KG1 (cell line): Measurements from ENCODE around the gene GPR183.

Experiments used
- DNase-seq: peaks from one replicate; lab custom pipeline; 2025; lab: John Stamatoyannopoulos, UW

GPR183 gene

DNA sequence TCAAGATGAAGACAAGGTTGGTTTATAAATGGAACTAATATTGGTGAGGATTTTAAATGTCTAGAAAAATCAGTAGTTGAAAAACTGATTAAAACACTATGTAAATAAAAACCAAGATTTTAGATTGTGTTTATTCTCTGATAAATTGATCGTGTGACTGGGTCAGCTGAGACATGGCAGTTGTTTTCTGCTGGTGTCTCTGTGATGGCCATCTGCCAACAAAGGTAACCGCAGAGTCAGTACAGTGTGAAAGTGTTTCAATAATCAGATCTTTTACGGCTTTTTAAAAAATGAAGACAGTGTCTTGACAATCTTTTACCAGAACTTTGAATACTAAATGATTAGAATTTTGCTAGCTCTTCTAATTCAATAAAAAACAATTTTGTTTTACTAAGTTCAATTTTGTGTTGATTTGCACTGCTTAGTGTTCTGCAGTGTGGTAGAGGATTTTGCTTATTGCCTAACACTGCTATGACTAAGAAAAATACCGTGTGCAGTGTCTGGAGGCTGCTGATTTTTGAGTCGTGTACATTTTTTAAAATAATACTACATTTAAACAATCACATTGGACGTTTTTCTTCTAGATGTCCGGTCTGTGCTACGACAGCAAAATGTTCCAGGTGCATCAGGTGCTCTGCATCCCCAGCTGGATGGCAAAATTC lies 32.7 kb upstream of the GPR183 start:
- no peak for DNase-seq

- DNase-seq, result no peak
These were observed 32.1 kb upstream of the GPR183 start for GRCh38 chr13:99339230-99339721.

GRCh38 chr13:99335603-99336002 lies 28.4 kb upstream of the GPR183 start:
- DNase-seq, result no peak

DNA sequence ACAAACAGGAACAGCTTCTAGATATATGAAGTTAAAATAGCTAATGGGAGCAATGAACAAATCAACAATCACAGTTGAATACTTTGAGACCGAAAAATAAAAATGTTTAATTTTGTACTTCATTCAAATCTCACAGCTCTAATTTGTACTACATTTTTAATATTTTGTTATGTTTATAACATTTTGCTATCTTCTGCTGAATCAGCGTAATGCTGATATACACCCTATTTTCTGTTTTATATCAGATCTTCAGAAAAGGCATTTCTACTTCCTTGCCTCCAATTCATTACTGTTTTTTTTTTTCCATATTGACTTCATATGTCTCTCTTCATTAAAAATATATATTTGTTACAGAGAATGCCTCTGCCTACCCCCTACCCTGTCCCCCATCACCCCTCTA lies 27.9 kb upstream of the GPR183 start:
- no peak for DNase-seq

DNA sequence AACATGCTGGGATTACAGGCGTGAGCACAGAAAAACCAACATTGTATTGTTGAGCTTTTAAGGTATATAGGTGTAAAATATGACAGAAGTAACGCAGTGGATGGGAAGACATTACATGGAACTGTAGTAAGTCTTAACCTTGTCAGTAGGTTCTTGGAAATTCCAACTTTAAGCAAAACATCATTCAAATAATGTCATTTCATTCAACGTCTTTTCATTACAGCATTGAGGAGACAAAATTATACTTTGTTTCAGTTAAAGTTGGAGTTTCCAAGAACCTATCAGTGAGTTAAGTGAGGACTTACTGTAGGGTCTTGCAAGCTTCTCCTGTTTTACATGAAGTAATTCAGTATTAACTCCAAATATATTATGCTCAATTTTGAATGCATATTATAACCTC lies 27.0 kb upstream of the GPR183 start:
- no peak for DNase-seq

DNA sequence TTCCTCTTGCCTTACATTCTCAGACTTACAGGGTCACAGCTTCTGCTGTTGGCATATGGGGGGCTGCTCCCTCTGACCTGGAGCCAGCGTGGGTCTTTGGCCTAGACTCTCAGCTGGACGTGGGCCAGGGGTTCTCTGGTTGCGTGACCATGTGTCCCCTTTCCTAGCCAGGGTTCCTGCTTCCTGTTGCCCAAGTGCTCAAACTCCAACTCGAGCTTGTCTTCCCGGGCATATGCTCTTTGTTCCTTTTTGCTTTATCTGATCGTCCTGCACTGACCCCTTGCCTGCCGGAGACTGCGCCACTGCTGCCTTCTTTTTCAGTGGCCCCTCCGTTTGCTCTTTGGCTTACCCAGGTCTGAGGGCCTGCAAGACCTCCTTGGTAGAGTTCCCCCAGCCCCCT lies 25.3 kb upstream of the GPR183 start:
- no peak for DNase-seq

DNA sequence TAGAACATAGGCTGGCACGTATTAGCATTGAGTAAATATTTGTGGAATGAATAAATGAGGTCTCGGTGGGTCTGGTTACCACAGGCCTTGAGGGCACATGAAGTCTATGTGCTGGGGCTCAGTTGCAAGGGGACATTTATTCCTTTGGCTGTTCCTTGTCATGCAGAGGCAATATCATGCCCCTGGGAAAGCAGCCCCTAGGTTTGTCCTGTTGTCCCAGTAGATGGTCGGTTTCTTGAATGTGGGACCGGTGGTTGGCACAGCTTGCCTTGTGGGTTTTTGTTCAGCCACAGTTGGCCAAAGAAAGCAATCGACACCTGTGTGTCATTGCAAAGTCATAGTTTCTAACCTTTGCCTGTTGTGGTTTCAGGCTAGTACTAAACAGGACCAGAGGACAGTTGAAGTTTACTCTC lies 24.7 kb upstream of the GPR183 start:
- no peak for DNase-seq

- no peak for DNase-seq
These were observed 23.7 kb upstream of the GPR183 start for GRCh38 chr13:99330942-99331341.

GRCh38 chr13:99329477-99329876 lies 22.3 kb upstream of the GPR183 start:
- no peak for DNase-seq

- DNase-seq, result no peak
These were observed 20.6 kb upstream of the GPR183 start for GRCh38 chr13:99327761-99328160.

DNA sequence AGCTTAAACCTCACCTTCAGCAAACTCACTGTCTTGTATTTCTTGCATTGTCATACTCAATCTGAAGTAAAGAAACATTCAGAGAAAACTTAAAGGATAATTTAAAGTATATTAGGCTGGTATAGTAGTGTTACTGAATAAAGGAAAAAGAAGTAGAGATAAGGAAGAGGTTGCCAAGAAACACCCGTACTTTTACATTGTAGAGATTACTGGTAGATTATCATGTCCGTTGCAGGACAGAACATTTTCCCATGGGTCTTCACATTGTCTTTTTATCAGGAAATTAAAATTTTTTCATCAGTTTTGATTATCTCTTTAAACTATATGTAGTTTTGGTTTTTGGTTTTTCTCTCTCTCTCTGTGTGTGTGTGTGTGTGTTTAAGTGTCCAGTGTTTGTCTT lies 19.9 kb upstream of the GPR183 start:
- DNase-seq, result no peak

GRCh38 chr13:99326012-99326411 lies 18.8 kb upstream of the GPR183 start:
- DNase-seq, result no peak

DNA sequence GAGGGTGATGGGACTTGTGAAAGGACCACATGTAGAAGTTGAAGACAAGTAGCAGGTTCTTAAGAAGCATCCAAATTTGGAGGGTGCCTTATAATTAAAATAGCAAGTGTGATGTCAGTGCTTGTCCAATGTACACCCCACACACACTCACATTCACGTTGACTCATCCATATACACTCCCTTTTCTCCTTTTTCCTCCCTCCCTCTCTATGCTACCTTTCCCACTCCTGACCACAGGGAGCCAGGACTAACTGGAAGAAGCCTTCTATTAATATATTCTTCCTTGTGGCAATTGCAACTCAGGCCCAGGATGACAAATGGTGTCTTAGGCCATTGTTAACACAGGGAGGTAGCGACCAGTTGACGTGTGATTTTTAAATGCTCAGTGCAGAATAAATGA lies 16.3 kb upstream of the GPR183 start:
- no peak for DNase-seq

DNA sequence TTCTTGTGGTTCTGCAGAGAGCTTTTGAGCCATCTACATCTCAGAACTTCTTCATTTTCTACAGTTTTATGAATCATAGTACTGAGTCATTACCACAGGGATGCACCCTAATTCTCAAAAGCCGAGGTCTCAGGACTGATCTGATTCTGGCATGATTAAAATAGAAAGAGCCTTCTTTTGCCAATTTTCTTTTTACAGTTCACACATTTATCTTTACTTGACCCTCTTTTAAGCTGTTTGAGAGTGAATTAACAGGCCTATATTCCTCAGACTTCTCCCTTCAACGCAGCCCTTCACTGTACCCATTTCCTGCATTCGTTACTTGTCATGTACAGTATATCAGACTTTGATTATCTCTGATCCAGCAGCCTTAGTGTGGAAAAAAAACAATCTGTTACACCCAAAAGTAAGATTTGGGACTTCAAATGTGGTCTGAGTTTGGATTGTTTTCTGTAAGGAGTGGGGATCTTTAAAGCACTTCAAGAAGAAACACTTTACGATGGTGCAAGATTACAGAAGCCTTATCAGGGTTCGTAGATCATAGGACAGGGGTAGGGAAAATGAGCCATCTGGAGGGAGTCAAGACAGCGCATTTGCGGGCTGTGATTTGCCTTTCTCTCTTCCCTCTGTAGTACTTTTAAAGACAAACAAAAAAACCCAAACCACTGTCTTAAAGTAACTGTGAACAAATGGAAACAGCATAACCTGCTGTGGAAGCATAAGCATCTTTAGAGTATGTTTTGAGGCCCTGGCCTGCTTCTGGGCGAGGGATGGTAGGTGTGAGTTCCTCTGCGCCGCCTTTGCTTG lies 15.3 kb upstream of the GPR183 start:
- no peak for DNase-seq

DNA sequence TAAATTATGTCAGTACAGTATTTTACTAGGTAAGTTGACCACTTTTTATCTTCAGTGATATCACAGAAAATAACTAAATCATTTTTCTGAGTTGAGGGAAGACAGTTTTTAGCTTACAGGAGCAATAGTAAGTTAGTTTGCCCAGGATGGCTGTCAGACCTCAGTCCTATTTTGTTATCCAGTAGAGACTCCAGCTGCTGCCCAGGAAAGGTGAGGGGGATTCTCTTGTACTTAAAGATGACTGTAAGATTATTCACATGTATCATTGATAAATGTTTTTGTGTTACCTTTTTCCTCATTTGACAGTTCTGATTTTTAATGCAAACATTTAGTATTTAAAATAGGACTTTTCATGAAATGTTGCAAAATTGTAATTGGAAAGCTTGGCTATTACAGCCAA lies 14.5 kb upstream of the GPR183 start:
- no peak for DNase-seq

DNA sequence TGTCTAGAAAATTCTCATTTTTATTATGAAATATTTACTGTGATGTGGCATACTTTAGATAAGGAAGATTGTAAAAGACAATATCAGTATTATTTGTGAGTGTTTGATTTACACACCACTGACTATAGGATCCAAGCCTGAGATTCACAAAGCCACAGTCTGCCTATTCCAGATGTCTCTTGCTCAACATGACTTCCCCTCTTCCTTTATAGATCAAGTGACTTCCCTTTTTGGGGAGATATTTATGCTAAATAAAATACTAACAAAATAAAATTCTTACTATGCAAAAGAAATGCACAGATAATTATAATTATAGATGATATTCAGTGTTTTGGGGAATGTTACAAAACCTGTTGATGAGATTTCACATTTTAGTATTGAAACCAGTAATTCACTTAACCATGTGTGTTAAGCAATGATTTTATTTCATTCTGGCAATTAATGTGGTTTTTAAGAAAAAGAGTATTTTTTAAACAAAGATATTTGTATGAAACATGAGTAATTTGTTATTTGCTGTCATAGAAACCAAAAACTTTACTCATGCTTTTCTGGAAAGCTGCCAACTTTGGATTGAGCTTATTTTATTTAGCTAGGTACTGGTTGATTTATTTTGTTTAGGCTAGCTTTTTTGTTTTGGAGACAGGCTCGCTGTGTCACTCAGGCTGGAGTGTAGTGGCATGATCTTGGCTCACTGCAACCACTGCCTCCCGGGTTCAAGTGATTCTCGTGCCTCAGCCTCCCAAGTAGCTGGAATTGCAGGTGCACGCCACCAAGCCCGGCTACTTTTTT lies 13.7 kb upstream of the GPR183 start:
- peak; percentile 25 for DNase-seq

GRCh38 chr13:99316657-99317256 lies 9.6 kb upstream of the GPR183 start:
- no peak for DNase-seq

GRCh38 chr13:99316224-99316623 lies 9.0 kb upstream of the GPR183 start:
- DNase-seq, result no peak

DNA sequence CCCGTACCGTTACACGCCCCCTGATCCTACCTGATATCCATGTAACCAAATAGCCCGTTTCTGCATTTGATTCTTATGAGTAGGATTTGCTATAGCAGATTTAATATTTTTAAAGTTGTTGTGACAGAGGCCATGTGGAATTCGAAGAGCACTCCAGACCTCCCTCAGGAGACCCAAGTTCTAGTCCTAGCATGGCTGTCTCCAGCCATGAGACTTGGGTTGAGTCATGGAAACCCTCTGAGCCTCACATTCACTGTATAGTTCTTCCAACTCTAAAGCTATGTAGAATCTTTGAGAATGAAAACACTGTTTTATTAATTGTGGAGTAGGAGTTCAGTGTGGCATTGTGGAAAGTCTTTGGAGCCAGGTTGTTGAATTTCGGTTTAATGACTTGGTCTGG lies 8.0 kb upstream of the GPR183 start:
- DNase-seq, result no peak

- no peak for DNase-seq
These were observed 7.5 kb upstream of the GPR183 start for GRCh38 chr13:99314640-99315176.

DNA sequence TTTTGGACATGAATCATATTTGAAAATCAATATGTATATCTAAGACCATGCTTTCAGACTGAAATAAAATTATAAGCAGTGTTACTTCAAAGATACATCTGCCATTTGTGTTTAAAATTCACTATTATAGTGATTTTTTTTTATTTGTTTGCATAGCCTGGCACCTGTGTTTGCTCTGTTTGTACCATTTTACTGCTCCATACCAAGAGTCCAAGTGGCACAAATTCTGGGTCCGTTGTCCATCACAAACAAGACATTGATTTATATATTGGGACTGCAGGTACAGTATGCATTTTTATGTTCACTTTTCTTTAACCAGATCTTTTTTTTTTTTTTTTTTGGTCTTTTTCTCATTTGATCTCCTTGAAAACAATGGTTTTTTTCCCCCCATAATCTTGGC lies 6.7 kb upstream of the GPR183 start:
- DNase-seq, result no peak

DNA sequence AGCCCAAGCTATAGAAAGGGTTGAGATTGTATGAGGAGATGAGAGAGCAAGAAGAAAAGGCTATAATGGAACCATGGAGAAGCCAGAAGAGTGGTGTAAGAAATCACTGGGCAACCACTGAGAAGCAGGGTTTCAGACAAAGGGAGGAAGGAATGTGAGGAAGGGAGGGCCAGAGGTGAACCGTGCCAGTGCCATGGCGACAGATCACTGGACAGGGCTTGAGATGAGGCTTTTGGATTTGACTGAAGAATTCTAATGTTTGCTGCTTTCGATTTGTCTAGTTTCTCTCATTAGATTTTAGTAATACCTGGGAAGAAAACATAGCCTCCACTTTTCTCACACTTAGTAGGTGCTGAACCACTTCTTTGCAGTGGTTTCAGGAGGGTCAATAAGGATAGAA lies 6.3 kb upstream of the GPR183 start:
- DNase-seq, result no peak
